C1 segment of cervical spinal cord (tissue), 14 donors: ENCODE measurements around the gene GPRC5B.

Experiments
- DNase-seq, 14 donors: peaks; one replicate each; lab custom pipeline; 2025; lab: John Stamatoyannopoulos, UW

Gene GPRC5B

GRCh38 chr16:19898166-19898565 is 13.5 kb upstream of the GPRC5B start:
- DNase-seq, result no peak

GRCh38 chr16:19896951-19897350 is 12.3 kb upstream of the GPRC5B start:
- DNase-seq, result no peak

DNA sequence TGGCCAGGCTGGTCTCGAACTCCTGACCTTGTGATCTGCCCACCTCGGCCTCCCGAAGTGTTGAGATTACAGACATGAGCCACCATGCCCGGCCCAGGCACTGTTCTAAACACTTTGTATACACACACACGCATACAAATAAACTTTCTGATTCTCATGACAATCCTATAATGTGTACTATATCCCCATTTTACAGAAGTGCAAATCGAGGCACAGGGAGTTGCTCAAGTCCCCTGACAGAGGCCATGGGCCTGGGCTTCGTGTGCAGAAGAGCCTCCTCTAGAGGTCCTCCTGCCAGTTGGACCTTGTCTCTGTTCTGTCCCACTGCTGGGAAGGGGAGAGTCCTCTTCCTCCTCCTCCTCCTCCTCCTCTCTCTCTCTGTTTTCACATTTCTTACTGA is 9.9 kb upstream of the GPRC5B start:
- no peak for DNase-seq

DNA sequence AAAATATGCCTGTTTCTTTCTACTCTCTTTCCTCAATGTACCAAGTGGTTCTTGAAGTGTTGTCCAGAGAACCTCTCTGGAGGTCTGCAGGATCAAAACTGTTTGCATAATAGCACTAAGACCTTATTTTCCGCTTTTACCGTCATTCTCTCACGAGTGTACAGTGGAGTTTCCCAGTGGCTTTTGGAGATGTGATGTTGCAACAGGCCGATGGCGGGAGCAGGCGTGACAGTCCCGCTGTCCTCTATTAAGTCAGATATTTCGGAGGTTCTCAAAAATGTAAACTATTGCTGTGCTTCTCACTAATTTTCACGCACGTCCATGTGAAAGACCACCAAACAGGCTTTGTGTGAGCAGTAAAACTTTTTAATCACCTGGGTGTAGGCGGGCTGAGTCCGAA is 8.3 kb upstream of the GPRC5B start:
- no peak for DNase-seq

DNA sequence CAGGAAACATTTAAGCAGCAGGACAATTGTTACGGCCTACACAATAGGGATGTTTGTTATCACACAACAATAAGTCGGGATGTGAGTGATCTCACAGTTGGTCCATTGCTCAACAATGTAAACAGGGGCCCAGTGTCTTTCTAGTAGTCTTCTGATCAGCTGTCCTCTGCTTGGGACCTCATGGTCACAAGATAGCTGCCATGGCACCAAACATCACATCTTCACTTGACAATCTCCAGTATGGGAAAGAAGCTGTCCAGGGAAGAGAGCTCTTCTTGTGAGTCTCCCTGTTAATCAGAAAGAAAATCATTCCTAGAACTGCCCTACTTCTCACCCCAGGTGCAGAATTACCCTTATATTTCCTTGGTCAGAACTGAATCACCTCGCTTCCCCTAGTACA is 6.3 kb upstream of the GPRC5B start:
- DNase-seq, result no peak

GRCh38 chr16:19888834-19889233 is 4.2 kb upstream of the GPRC5B start:
- DNase-seq, result no peak

- DNase-seq, result peak in 13 of 14 donors; percentile 16 to 82 (median 66)
Observed at GRCh38 chr16:19886073-19886941, 1.7 kb upstream of the GPRC5B start.

GRCh38 chr16:19885451-19886072 is 914 bp upstream of the GPRC5B start:
- peak in 5 of 14 donors; percentile 45 to 69 (median 52) for DNase-seq

DNA sequence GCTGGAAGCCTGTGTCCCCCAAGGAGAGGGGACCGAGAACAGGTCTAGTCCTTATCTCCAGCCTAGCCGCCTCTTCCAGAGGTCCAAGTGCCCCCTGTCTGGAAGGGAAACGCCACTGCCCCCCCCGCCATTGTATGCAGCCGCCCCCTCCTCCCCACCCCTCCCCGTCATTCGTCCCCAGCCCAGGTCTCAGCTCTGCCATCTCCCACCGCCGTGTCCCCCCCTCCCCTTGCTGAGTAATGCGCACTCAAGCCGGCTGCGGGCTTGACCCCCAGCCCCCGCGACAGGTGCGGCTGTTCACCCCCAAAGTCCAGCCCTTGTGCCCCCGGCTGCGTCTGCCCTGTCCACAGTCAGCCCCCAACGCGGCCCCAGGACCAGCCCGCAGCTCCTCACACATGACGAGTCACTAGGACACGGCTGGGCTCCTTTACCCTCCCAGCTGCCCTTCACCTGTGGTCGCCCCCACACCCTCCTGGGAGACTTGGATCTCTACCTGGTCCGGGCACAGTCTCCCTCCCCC is 622 bp downstream of the GPRC5B start:
- peak in 5 of 14 donors; percentile 27 to 67 (median 65) for DNase-seq

GRCh38 chr16:19883296-19883965 is 1.2 kb downstream of the GPRC5B start:
- DNase-seq, result peak in 12 of 14 donors; percentile 56 to 87 (median 76)

GRCh38 chr16:19882646-19883045 is 2.0 kb downstream of the GPRC5B start:
- DNase-seq, result peak in 9 of 14 donors; percentile 50 to 75 (median 70)

- DNase-seq, result peak in 10 of 14 donors; percentile 42 to 75 (median 64)
Observed at GRCh38 chr16:19882186-19882585, 2.5 kb downstream of the GPRC5B start.

DNA sequence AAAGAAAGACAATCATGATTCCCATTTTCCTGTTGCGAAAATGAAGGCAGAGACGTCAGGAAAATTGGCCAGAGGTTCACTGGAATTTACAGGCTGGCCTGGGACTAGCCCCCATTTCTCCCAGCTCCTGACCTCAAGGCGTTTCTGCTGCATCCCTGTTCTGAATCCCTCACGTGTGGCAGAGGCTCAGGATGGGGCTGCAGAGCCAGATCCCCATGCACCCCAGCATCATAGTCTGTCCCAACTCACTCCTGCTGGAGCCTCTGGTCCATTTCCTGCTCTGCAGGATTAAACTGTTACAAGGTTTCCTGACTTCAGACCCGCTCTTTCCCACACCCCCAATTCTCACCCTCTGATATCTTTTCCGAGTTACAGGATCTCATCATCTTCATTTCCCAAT is 2.9 kb downstream of the GPRC5B start:
- peak in 2 of 14 donors; percentile 56 to 58 for DNase-seq

- no peak for DNase-seq
Observed at GRCh38 chr16:19881028-19881427, 3.6 kb downstream of the GPRC5B start.

DNA sequence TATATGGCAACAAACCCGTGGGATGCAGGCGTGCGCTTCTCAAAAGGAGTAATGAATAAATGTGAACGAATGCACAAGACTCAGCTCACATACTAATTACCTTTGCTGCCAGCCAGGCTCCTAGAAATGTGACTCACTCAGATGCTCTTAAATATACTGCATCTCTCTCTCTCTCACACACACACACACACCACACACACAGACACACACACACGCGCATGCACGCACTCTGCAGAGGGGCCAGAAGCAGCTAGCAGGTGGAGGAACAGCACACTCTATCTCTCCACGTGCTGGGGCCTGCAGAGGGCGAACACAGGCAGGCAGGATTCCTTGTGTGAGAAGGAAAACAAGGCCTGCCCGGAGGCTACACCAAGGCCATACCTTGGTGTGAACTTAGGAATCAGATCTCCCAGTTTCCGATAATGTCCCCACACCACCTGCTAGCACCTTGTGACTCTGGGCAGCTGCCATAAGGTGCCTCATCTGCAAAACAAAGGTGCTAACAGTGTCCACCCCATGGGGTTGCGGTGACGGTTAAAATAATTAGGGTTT is 5.3 kb downstream of the GPRC5B start:
- peak in 3 of 14 donors; percentile 23 to 53 (median 44) for DNase-seq

DNA sequence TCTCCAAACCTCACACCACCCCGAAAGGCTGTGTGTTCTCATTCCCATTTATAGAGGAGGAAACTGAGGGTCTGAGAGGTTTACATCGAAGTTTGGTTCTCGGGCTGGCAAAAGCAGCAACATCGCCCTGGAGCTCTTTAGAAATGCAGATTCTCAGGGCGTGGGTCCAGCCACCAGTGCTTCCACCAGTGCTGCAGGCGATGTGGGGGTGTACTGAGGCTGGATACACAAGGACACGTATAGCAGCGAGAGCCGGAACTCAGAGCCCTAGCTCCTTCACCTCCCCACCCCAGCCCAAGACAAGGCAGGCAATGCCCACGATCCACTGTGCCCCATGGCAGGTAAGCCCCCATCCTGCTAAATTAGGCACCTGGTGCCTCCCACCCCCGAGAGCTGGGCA is 5.9 kb downstream of the GPRC5B start:
- peak in 1 of 14 donors; percentile 24 for DNase-seq

GRCh38 chr16:19876501-19877059 is 8.1 kb downstream of the GPRC5B start:
- peak in 1 of 14 donors; percentile 33 for DNase-seq

DNA sequence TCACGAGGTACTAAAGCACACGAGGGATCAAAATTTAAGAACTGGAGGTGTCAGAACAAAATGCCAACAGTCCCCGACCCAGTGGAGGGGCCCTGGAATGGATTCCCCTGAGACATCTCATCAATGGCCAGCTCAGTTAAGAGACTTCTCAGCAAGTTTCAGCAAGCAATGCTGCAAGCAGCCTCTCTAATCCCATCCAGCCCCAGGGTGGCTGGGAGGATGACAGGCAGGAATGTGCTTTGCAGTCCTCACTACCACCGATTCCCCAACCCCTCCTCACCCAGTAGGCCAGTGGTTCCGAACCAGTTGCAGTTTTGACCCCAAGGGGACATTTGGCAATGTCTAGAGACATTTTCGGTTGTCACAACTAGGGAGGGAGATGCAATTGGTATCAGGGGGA is 8.7 kb downstream of the GPRC5B start:
- peak in 2 of 14 donors; percentile 23 to 32 for DNase-seq

- peak in 1 of 14 donors; percentile 34 for DNase-seq
Observed at GRCh38 chr16:19874851-19875546, 9.6 kb downstream of the GPRC5B start.

- no peak for DNase-seq
Observed at GRCh38 chr16:19874026-19874425, 10.6 kb downstream of the GPRC5B start.

- DNase-seq, result peak in 5 of 14 donors; percentile 25 to 61 (median 57)
Observed at GRCh38 chr16:19872935-19873334, 11.7 kb downstream of the GPRC5B start.
